Islet precursor cell (in vitro differentiated cells): ENCODE results near the gene LRTM2.
"Not testable (repeated sequence)": the region's sequence is repeated elsewhere in the genome, so short reads cannot be mapped to it uniquely, and the experiment has no call there.

Experiments used
- DNase-seq: peaks from one replicate; pipeline ENCODE4 v3.0.0-alpha.2; 2018

LRTM2 gene

DNA sequence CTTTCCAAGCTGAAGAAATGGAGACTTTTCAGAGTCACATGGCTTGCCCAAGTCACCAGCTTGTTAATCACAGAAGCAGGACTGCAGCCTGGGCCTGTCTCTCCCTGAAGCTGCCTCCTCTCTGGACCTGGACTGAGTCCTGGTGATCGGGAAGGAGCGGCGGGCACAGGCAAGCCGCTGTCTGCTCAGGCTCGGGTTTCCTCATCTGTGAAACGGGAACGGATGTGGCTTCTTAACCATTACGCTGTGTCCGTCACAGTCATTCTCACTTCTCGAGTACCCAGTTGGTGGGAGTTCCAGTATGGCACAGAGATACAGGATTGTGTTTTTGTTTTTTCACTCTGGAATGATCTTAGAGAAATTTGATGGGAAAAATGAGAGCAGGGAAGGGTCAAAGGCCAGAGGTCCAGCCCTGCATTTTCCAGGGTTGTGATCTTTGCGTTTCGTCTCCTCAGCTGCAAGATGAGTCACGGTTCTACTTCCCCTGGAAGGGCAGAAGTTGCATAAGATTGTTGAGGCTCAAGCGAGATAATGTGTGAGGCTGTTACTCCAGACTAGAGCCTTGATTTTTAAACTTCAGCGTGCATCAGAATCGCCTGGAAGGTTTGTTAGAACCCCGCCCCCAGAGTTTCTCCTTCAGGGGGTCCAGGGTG is 7.6 kb upstream of the LRTM2 start:
- DNase-seq, result no peak

DNA sequence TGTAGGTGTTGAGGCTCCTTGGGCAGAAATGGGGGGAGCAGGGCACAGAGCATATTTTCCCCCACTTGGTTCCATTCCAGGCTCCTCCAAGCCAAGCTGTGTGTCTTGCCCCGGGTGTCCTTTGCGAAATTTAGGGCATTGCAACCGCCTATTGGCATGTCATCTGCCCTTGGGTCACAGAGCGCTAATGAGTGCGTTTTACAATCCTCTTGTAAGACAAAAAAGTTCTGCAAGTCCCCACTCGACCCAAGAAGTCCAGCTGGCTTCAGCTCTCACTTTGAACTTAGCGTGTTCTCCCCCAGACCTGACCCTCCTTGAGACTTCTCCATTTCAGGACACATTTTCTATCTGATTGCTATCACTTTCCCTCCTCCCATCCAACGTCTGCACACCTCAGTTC is 6.1 kb upstream of the LRTM2 start:
- DNase-seq, result no peak

DNA sequence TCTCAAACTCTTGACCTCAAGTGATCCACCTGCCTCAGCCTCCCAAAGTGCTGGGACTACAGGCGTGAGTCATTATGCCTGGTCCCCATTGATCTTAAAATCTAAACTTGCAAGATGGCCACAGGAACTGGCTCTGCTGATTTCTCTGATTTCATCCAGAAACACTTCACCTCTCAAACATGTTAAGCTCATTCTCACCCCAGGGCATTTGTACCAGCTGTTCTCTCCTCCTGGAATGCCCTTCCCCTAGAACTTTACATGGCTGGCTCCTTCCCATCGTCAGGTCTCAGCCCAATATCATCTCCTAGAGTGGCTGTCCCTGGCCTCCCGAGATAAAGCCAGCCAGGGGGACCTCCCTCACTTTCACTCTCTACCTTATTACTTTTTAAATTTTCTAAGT is 5.3 kb upstream of the LRTM2 start:
- no peak for DNase-seq

DNA sequence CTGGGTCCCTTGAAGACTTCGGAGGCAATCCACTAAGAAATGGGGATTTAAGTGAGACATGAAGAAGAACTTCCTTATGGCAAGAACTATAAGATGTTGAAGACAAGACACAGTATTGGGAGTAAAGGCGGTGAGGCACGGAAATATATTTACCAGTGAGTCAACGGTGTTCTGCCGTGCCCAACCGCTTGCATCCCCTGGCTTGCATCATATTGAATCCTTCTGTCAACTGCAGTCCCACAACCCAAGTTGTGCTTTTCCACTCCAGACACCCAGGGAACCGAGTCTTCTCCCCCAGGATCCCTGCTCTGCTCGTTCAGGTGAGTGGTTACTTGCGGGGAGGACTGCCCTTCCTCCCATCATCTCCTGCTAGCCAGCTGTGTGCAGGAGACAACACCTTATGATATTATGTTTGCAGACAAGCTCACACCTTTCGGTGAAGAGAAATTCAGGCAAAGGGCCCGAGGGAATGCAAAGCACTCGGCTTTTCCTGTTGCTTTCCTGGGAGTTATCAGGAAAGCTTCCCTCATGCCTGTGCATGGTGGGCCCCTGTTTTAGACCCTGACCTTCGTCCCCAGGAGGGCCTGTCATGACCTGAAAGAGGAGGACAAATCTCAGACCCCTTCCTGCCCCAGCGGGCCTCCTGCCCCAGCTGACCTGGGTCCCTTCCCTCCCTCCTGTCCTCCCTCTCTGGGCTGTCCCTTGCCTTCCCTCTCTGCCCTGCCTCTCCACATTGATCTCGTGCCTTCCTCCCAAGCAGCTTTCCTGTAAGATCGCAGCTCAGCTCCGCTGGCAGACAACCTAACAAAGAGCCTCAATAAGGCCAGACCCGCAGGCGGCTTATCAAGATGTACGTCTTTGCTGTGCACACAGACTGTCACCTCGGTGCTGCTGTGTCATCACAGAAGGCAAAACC is 4.3 kb upstream of the LRTM2 start:
- DNase-seq, result no peak

DNA sequence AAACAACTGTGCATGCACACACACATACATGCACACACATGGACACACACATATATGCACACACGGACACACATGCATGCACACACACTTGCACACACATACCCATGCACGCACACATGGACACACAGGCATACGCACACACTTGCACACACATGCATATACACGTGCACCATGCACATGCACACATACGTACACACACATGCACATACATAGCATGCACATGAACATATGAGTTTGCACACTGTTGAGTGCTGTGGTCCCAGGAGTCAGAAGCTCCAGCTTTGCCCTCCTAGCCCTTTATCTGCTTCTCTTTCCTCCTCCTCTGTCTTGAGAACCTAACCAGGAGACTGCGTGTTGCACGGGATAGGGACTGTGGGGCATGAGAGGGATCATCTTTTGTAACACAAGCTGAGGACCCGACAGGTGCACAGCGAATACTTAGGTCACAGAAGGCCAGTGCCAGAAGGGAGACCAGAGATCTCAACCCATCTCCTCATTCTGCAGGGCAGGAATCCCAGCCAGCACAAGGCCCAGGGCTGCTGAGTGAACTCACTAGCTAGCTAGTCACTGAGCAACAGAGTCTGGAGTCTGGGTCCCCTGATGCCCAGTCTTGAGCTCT is 3.5 kb upstream of the LRTM2 start:
- DNase-seq, result no peak

DNA sequence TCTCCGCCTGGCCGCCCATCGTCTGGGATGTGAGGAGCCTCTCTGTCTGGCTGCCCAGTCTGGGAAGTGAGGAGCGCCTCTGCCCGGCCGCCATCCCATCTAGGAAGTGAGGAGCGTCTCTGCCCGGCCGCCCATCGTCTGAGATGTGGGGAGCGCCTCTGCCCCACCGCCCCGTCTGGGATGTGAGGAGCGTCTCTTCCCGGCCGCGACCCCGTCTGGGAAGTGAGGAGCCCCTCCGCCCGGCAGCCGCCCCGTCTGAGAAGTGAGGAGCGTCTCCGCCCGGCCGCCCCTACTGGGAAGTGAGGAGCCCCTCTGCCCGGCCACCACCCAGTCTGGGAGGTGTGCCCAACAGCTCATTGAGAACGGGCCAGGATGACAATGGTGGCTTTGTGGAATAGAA is 2.4 kb upstream of the LRTM2 start:
- DNase-seq, result not testable (repeated sequence)

DNA sequence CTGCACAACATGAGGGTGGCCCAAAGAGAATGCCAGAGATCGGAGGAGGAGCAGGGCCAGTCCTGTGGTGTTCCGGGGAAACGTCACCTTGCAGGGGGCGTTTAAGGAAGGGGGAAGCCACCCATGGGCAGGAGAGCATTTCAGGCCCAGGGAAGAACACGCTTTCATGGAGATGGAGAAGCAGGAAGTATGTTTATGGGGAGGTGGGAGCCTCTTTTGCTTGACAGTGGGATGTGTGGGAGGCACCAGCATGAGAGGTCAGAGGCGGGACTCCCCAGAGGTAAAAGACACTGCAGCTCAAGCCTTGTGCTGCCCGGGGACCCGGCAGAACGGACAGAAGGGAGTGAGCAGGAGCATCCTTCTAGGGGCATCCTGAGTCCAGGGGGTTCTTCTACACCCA is 1.3 kb upstream of the LRTM2 start:
- DNase-seq, result no peak

DNA sequence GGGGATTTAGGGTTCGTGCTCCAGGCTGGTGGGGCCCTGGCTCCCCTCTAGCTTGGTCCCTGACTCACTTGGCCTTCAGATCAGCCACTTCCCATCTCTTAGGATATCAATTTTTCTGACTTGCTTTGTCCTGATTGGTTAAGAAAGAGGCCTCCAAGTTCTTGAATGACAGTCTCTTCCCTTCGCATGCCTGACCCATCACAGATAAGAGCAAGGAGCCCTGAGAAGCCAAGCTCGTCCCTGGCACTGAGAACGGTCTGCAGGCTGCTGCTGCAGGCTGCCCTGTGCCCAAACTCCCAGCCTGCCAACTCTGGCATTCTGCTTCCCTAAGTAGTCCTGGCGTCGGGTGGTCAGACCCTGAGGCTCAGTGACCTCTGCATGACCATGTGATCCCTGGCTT is 794 bp upstream of the LRTM2 start:
- DNase-seq, result no peak

DNA sequence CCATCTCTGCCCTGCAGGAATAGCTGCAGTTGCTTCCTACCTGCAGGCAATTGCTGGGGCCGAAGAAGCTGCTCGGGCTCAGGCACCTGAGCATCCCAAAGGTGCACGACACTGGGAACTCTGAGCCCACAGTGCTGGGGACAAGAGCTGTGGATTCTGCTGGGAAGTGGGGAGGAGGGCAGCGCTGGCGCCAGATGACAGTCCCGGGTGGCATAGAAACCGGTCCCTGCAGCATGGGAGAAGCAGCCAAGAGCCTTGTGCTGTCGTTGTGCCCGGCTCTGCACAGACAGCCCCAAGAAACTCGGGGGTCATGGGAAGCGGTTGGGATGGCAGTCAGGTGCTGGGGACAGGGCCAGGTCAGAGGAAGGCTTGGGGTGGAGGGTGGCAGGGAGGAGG is 529 bp downstream of the LRTM2 start:
- no peak for DNase-seq

DNA sequence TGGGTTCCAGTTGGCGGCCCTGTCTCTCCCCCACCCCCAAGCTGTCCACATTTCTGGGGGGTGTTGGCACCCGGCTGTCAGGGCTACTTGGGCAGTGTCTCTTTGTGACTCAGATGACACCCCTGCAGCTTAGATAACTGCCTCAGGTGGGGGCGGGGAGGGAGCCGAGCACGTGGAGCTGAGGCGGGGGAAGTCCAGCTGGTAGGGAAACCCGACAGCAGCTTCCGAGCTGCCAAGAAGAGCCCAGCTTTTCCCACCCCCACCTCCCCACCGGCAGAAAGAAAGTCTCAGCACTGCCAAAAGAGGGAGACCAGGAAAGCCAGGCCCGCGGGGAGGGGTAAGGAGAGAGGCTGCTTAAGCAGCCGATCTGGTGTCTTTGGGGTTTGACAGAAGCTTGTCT is 1.4 kb downstream of the LRTM2 start:
- no peak for DNase-seq

DNA sequence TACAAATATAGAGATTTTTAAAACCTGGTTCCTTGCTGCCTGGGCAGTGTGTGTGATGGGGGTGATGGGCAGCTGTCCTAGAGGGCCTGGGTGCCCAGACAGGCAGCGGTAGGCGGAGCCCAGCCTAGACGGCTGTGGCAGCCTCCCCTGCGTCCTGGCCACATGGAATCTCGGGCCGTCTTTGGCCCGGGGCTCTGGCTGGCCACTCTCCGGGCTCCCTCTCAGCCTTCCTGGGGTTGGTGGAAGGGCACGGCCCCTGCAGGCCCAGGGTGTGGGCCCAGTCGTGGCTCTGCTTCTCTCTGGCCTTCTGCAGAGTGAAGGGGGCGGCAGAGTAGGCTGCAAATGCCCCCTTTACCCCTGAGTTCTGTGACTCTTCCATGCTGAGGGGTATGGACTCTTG is 2.3 kb downstream of the LRTM2 start:
- DNase-seq, result no peak

DNA sequence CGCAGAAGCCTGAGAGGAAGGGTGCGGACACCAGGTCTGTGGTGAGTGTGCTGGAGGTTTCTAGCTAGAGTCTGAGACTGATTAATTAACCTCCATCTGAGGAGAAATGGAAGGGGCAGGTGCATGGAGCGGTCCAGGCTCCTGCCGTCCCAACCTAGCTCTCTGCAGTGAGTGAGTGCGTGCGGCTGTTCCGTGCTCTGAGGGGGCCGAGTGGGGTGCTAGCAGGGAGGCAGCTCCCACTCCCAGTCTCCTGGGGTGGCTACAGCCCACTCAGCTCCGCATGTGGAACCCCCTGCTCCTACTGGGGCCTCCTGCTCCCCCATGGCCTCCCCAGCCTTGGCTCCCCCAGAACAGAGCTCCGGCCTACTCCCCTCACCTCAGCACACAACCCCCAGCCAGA is 2.9 kb downstream of the LRTM2 start:
- DNase-seq, result no peak

DNA sequence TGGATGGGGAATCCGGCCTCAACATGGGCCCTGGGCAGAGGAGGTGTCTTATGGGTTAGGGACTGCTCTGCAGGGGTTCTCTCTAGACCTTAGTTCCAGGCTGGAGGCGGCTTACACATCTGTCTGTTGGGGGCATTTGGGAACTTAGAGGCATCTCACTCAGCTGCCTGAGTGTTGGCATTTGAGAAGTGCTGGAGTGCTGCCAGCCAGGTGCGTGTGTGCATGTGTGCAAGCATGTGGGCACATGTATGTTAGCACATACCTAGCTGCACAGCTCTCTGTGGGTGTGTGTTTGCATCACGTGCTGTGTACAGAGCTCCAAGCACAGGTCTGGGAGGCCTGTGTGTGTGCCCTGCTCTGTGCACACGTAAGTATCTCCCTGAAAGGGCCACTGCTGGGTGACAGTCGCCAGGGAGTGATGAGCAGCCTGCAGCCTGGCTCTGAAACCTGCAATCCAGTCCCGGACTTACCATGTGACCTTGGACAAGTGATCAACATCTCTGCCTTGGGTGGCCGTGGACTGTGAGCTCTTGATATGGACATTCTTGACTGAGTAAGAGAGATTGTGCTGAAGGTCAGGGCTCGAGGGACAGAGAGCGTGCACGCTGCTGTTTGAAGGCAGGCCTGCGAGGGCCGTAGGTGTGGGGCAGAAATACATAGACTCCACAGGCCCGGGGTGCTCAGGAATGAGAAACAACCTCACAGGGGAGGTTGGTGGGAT is 5.2 kb downstream of the LRTM2 start:
- DNase-seq, result no peak

DNA sequence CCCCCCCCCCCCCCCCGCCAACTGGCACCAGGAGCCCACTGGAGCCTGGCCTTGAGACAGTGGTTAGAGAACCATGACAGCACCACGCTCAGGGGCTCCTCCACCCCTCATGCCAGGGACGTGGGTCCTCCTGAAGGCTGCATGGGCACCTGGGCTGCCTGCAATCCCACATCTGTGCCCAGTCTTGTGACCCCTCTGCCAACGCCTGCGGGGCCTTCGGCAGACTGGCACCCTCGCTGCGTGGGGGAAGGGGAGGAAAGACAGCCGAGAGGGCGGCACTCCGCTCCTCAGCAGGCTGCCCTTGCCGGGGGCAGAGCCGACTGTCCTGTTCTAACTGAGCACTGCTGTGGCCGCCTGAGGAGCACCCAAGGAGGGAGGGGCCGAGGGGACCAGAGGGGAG is 6.0 kb downstream of the LRTM2 start:
- DNase-seq, result no peak

DNA sequence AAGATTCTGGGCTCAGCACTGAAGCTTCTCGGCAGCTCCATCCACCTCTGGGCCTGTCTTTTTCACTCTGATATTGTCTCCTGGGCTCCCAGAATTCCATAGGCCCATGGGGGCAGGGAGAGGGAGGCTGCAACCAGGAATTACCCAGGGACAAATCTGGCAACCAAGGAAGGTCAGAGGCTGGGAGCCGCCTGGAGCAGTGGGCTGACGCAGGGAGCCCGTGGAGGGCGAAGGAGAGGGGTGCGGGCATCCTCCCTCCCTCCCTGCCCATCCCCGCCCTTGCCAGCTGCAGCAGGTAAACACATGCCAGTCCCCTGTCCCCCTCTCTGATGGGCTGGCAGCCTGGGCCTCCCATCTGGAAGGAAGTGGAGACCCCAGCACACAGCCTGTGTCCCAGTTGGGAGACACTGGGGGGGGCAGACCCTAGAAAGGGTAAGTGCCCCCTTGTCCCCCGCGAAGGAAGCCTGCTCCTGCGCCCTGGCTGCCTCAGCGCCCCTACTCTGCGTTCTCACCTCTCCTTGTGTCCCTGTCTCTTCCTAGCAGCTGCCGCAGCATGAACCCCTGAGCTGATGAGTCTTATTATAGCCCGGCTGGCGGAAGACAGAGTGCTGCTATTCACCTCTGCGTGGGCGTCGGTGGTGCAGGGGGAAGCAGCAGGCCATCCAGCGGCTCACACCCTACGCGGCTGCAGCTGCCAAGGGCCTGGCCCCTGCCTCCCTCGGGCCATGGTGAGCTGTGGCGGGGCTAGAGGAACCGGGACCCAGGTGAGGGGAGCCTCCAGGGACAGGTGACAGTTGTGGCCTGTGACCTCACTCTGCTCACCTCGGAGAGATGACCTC is 6.7 kb downstream of the LRTM2 start:
- no peak for DNase-seq

DNA sequence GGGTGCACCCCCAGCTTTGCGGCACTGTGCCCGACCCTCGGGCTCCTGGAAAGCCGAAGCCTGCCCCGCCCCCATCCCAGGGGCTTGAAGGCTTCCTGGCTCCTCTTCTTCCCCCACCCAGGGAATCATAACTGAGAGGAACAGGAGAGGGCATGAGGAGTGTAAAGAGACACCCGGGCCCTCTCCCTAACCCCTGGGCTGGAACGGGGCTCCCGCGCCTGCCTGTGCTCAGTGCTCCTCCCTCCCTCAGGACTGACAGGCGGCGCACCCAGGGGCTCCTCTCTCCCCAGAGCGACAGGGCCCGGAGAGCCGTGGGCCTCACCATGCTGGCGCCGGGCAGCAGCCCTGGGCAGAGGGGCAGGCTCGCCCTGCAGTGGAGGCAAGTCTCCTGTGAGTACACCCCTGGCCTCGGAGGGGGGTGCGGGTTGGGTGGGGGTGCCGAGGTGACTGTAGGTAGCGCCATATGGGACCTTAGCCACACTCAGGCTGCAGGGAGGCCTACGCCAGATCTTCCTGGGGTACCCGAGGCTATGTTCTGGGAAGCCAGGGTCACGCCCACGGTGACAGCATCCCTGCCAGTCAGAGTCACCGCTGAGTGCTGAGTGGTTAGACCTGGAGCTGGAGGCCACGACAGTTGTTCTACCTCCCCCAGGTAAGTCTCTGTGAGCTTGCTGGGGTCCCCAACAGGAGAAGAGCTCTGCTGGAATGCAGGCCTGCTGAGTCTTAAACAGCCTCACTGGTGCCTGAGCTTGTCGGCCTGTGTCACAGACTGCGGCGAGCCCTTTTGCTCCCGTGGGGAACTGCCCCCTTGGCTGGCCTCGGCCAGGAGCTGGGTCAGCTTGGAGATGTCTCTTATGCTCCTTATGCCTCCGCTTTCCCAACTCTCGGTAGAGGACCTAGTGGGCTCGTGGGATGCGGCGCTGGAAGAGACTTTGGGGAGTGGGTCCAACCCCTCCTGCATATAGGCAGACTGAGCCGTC is 7.8 kb downstream of the LRTM2 start:
- DNase-seq, result no peak

DNA sequence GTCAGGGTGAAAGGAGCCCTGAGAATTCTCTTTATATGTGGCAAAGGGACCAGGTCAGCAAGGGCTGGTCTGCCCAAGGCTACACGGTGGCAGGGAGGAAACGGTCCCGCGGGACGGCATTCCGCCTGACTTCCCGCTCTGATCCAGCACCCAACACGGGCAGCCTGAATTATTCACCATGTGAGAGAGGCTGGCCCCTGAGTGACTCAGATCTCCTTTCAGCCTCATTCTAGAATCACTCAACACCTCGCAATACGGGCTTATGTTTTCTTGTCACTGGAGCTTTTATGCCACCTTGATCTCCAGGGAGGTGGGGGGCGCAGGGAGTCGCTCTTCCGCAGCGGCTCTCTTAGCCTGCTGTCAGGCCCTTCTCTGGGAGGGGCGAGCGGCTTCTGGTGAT is 8.5 kb downstream of the LRTM2 start:
- no peak for DNase-seq

DNA sequence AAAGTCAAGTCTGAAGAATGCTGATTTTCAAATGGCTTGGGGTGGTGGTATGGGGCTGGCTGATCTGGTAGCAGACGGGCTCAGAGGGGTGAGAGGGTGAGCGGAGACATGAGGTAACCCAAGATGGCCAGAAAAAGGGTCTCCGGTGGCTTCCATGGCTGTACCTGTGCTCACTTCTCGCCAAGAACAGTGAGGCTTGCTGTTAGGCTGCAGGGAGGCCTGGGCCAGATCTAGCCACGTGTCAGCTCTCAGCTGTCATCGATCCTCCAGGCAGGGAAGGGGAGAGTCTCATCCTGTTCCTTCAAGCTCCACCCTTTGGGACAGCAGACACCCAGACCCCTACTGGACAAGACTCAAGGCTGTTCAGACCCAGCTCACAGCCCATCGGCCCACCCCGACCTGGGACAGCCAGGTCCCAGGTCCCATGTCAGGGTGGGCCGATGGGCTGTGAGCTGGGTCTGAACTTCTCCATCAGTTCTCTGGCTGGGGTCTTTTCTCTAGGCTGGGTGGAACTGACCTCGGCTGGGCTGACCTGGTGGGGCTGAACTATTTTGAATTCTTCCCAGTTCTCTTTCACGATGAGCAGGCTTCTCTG is 9.0 kb downstream of the LRTM2 start:
- no peak for DNase-seq

DNA sequence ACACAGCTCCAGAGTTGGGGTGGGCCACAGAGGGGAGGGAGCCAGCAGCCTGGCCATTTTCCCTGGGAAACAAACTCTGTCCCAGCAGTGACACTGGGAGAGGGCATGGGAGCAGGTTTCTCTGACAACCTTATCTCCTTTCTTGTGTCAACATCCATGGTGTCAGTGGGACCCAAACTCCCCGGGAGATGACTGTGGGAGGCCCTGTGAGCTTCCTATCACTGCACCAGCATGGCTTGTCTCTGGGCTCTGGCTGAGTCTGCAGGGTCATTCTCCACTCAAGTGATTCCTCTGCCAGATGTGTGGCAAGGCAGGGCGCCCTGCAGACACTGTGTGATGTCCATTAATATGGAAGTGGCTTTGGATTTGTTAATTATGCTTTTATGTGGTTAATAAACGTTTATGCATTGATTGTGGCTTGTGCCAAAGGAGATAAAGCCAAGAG is 10.1 kb downstream of the LRTM2 start:
- DNase-seq, result no peak
